ENCODE measurements around the gene SPATA13. TPM values are rescaled to one million over a fixed set of nuclear protein-coding genes. Genes with fewer than 3 reads are reported as not detected.
"Not testable (repeated sequence)": the region's sequence is repeated elsewhere in the genome, so short reads cannot be mapped to it uniquely, and the experiment has no call there.

Gene SPATA13
- total RNA-seq, 4 donors from 2014 or later: 9.0 to 46.0 (median 18.7) TPM

GRCh38 chr13:24203273-24203672 is 42.8 kb downstream of the SPATA13 start:
- DNase-seq (ENCODE audit: low spot score): no peak
- ATAC-seq (ENCODE audit: low FRiP score): no peak
- no peak for TF ChIP-seq CTCF (IDR thresholded peaks at IDR 0.05)

GRCh38 chr13:24203811-24204210 is 43.3 kb downstream of the SPATA13 start:
- ATAC-seq (ENCODE audit: low FRiP score): no peak
- DNase-seq (ENCODE audit: low spot score): no peak
- no peak for TF ChIP-seq CTCF (IDR thresholded peaks at IDR 0.05)

- not testable (repeated sequence) for ATAC-seq (ENCODE audit: low FRiP score)
Observed at GRCh38 chr13:24205076-24205475, 44.6 kb downstream of the SPATA13 start.

GRCh38 chr13:24207841-24208667 is 47.5 kb downstream of the SPATA13 start:
- DNase-seq (ENCODE audit: low spot score) (no peak), ATAC-seq (ENCODE audit: low FRiP score) (peak; percentile 94)
- no peak for TF ChIP-seq CTCF (IDR thresholded peaks at IDR 0.05)

More at GRCh38 chr13:24205076-24205475, 44.6 kb downstream of the SPATA13 start:
- DNase-seq (ENCODE audit: low spot score): not testable (repeated sequence)

GRCh38 chr13:24209138-24209537 is 48.6 kb downstream of the SPATA13 start:
- DNase-seq (ENCODE audit: low spot score): no peak
- TF ChIP-seq CTCF (IDR thresholded peaks at IDR 0.05): no peak
- no peak for ATAC-seq (ENCODE audit: low FRiP score)

GRCh38 chr13:24212254-24212653 is 51.7 kb downstream of the SPATA13 start:
- DNase-seq (ENCODE audit: low spot score) (no peak), ATAC-seq (ENCODE audit: low FRiP score) (no peak)
- TF ChIP-seq CTCF (IDR thresholded peaks at IDR 0.05): no peak

GRCh38 chr13:24212674-24213073 is 52.2 kb downstream of the SPATA13 start:
- ATAC-seq (ENCODE audit: low FRiP score): no peak
- no peak for TF ChIP-seq CTCF (IDR thresholded peaks at IDR 0.05)
- no peak for DNase-seq (ENCODE audit: low spot score)
